VCaP (cell line): ENCODE results near the gene PRPSAP1.

Experiments used
- H3K27ac ChIP-seq: fragments of 450-650 bp; 2 replicates; pipeline ENCODE4 v1.5.1; 2017
- TF ChIP-seq, protein P1 (sequence below): fragments of 450-650 bp; conservative IDR thresholded peaks from 2 replicates; pipeline ENCODE4 v1.5.1; 2017; ENCODE audit warnings: mild to moderate bottlenecking, moderate library complexity

Gene PRPSAP1

DNA sequence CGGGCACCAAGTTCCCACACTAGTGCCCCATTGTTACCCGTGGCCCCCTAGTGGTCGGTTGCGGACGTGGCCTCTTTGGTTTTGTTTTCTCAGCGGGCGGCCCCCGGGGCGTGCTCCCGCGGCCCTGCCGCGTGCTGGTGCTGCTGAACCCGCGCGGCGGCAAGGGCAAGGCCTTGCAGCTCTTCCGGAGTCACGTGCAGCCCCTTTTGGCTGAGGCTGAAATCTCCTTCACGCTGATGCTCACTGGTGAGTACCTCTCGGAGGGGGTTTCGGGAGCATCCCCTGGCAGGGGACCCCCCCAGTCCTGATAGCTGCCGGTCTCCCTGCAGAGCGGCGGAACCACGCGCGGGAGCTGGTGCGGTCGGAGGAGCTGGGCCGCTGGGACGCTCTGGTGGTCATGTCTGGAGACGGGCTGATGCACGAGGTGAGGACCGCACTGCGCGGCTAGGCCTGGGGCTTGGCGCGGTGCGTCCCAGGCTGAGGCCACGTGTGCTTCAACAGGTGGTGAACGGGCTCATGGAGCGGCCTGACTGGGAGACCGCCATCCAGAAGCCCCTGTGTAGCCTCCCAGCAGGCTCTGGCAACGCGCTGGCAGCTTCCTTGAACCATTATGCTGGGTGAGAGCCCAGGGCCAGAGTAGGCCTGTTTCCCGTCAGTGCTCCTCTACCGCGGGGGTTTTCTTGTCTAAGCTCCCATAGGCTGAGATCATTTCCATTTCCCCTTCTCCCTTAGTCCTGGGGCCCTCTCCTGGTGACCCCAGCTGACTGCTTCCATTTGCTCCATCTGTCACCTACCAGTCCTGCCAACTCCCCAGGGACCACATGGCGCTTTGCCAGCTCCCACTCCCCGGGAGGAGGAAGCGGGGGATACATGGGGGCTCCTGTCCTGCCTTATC, 32.4 kb upstream of the PRPSAP1 start:
- H3K27ac ChIP-seq: peak overlapping the region; percentile 74; the same call in 1 of the 2 replicates
- TF ChIP-seq, protein P1, sequence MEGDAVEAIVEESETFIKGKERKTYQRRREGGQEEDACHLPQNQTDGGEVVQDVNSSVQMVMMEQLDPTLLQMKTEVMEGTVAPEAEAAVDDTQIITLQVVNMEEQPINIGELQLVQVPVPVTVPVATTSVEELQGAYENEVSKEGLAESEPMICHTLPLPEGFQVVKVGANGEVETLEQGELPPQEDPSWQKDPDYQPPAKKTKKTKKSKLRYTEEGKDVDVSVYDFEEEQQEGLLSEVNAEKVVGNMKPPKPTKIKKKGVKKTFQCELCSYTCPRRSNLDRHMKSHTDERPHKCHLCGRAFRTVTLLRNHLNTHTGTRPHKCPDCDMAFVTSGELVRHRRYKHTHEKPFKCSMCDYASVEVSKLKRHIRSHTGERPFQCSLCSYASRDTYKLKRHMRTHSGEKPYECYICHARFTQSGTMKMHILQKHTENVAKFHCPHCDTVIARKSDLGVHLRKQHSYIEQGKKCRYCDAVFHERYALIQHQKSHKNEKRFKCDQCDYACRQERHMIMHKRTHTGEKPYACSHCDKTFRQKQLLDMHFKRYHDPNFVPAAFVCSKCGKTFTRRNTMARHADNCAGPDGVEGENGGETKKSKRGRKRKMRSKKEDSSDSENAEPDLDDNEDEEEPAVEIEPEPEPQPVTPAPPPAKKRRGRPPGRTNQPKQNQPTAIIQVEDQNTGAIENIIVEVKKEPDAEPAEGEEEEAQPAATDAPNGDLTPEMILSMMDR: peak; percentile 94

DNA sequence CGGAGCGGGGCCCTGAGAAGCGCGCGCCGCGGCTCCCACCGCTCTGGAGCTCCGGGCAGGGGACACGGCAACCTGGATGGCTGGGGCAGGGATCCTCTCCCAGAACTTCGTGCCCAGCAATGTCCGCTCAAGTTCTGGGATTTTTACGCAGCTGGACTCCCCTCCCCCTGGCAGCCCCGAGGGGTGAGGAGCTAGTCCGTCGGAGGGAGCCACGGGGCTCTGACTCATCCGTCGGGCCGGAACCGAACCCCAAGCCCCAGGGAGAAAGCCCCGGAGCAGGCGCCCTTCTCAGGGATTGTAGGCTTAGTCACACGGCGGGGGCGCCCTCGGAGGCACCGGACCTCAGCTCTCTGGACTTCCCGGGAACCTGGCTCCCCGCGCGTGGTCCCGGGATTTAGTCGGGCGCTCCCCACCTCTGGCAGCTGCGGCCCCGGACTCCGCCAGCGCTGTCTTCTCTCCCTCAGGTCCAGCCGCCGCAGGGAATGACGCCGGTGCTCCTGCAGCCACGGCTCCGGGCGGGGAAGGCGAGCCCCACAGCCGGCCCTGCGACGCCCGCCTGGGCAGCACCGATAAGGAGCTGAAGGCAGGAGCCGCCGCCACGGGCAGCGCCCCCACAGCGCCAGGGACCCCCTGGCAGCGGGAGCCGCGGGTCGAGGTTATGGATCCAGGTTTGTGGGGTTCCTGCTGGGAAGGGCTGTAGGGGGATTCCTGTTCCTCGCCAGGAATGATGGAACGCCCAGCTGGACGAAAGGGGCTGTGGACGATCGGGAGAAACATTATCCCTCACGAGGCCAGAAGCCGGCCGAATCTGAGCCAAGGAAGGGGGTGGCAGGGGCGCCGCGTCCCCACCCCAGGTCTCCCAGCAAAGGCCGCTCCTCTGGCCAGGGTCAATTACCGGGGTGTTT, 31.5 kb upstream of the PRPSAP1 start:
- peak overlapping the region; percentile 74 for H3K27ac ChIP-seq

DNA sequence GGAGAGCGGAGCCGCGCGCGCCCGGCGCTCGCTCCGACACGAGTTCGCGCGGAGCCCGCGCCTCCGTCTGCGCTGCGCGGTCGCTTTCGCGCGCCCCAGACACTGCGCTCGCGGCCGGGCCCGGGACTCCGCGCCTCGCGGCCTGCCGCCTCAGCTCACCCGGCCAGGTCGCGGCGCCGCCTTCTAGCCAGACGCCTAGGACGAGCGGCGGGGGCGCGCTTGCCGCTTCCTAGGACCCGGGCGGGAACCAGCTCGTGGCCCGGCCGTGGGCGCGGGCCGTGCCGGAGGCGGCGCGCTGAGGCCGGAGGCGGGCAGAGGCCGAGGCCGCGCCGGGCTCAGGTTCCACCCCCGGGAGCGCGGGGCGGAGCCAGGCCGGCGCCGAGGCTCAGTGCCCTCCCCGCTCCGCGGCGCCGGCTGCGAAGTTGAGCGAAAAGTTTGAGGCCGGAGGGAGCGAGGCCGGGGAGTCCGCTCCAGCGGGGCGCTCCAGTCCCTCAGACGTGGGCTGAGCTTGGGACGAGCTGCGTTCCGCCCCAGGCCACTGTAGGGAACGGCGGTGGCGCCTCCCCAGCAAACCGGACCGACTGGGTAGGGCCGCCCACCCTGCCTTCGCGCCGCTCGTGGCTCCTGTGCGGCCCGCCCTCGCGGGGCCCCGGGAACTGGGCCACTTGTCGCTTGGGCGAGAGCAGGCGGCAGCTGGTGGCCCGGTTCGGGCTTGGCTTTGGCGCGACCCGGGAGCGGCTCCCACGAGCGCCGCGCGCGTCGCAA, 30.7 kb upstream of the PRPSAP1 start, which contains the start of gene SPHK1:
Gene SPHK1, plus strand, starts transcription at position 388 of the 765 bp plus-strand sequence. CDS start 1,036 bp downstream, outside the sequence.
- peak within 1 kb of the TSS; percentile 74 for H3K27ac ChIP-seq
- TF ChIP-seq, protein P1: no peak

More for the DNA sequence above, 31.5 kb upstream of the PRPSAP1 start:
- TF ChIP-seq, protein P1: no peak

- TF ChIP-seq, protein P1: peak; percentile 46
- peak overlapping the region; percentile 74 for H3K27ac ChIP-seq
Measured at GRCh38 chr17:76383546-76384221, 30.0 kb upstream of the PRPSAP1 start.

DNA sequence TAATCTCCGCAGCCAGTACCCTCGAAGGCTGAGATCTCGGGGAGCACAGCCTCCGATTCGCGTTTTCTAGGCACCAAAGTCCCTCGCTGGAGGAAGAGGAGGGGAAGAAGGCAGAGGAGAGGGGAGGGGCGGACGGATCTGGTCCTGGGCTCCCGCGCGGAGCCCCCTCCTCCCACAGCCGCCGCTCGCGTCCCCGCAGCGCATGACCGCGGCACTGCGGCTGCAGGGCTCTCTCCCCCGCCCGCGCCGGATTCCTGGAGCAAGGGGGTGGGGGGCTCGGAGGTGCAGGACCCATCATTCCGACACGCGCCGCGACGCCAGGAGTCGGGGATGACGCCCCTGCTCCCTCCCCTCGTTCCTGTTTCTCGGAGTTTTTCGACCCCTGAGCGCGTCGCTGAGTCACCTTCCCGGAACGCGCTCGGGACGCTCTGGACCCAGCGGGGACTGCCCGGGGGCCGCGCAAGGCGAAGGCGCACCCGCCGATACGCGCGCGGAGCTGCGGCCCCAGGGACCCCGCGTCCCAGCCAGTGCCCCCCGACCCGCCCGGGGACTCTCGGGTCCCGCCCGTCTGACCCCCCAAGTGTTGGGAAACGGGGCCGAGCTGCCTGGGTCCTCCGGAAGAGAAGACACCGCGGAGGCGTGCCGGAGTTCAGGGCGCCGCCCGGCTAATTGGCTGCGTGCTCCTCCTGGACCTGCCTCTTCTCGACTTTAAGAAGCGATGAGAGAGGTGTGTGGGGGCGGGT, 29.3 kb upstream of the PRPSAP1 start:
- TF ChIP-seq, protein P1: no peak
- H3K27ac ChIP-seq: peak overlapping the region; percentile 74; the same call in 1 of the 2 replicates

GRCh38 chr17:76382351-76382802, 28.7 kb upstream of the PRPSAP1 start:
- TF ChIP-seq, protein P1: no peak
- H3K27ac ChIP-seq: peak overlapping the region; percentile 74; the same call in 1 of the 2 replicates
